CD4-positive, alpha-beta T cell (primary cell): ENCODE measurements around the gene KIAA0319L. TPM values are rescaled to one million over a fixed set of nuclear protein-coding genes. Genes with fewer than 3 reads are reported as not detected.

Source experiments
- ATAC-seq: fragments of 200-7000 bp; cut with Tn5 transposase; one replicate; pipeline ENCODE4 v1.10.0; 2022; ENCODE audit warnings: mild to moderate bottlenecking; ENCODE audit not compliant: poor library complexity
- CTCF ChIA-PET: fragments of 350-600 bp; sonication (Branson Sonifier 250); formaldehyde crosslinking; loops from one replicate; lab custom pipeline; 2021; ENCODE audit warnings: antibody characterized with exemption, inconsistent platforms; lab: Charles Lee
- POLR2A ChIA-PET: fragments of 350-600 bp; sonication (Branson Sonifier 250); formaldehyde crosslinking; loops from one replicate; lab custom pipeline; 2021; ENCODE audit warnings: antibody characterized with exemption, inconsistent platforms; lab: Charles Lee
- DNase-seq, 14 experiments: peaks; one replicate each; pipeline ENCODE4 v3.0.0-alpha.2; 2013 to 2020; ENCODE audit warnings: mixed read lengths in 2 of 14
- H3K27ac ChIP-seq, 2 donors: one replicate each; pipeline versions ENCODE4 v1.5.1 to v1.7.0; 2013; ENCODE audit warnings: low read length in 2 of 2, low read depth in 1 of 2, mild to moderate bottlenecking in 1 of 2
- H3K27me3 ChIP-seq, 2 experiments: 1 replicate in 1 of 2; 2 replicates in 1 of 2; pipeline versions ENCODE4 v1.6.1 to v1.7.0; 2013; ENCODE audit warnings: low read length in 2 of 2, control low read depth in 1 of 2, mild to moderate bottlenecking in 1 of 2, moderate library complexity in 1 of 2; ENCODE audit not compliant: insufficient read depth in 2 of 2, control insufficient read depth in 1 of 2
- H3K36me3 ChIP-seq: one replicate; pipeline ENCODE4 v1.6.1; 2013; ENCODE audit warnings: low read length, control low read depth; ENCODE audit not compliant: insufficient read depth
- H3K4me1 ChIP-seq: one replicate; pipeline ENCODE4 v1.6.1; 2013; ENCODE audit warnings: low read length, control low read depth; ENCODE audit not compliant: insufficient read depth
- H3K4me3 ChIP-seq: one replicate; pipeline ENCODE4 v1.5.1; 2013; ENCODE audit warnings: mild to moderate bottlenecking, low read length, moderate library complexity
- H3K9me3 ChIP-seq, 2 experiments: 1 replicate in 1 of 2; 2 replicates in 1 of 2; pipeline versions ENCODE4 v1.6.1 to v1.7.0; 2013; ENCODE audit warnings: low read length in 2 of 2, mild to moderate bottlenecking in 2 of 2, control low read depth in 1 of 2, moderate library complexity in 1 of 2; ENCODE audit not compliant: control insufficient read depth in 1 of 2, insufficient read depth in 1 of 2
- H3K27ac Mint-ChIP-seq: one replicate; pipeline ENCODE4 v1.8.0; 2020; ENCODE audit warnings: mixed read lengths
- H3K27me3 Mint-ChIP-seq: one replicate; pipeline ENCODE4 v1.8.0; 2021; ENCODE audit warnings: mixed read lengths
- H3K36me3 Mint-ChIP-seq: one replicate; pipeline ENCODE4 v1.8.0; 2021; ENCODE audit warnings: low read depth, mixed read lengths
- H3K4me1 Mint-ChIP-seq: one replicate; pipeline ENCODE4 v1.8.0; 2021; ENCODE audit warnings: low read depth, mixed read lengths
- H3K4me3 Mint-ChIP-seq: one replicate; pipeline ENCODE4 v1.8.0; 2020; ENCODE audit warnings: mild to moderate bottlenecking, mixed read lengths
- H3K9me3 Mint-ChIP-seq: one replicate; pipeline ENCODE4 v1.8.0; 2020; ENCODE audit warnings: mixed read lengths
- CTCF ChIP-seq: fragments of 200-600 bp; IDR thresholded peaks from one replicate; pipeline ENCODE4 v1.8.0; 2022; ENCODE audit warnings: antibody characterized with exemption, mild to moderate bottlenecking
- intact Hi-C, 2 experiments: fragments of 100-400 bp; cut with DNase I in 1 of 2; cut with micrococcal nuclease in 1 of 2; formaldehyde crosslinking; loops; one replicate each; pipeline versions ENCODE4 v1.15.1 to v1.9.0; 2023 to 2025; cut with DNase I, micrococcal nuclease
- total RNA-seq, 174 experiments: library from RNA in 2 of 174; stranded (reverse) in 2 of 174; gene quantifications; one replicate each; pipeline ENCODE4 v1.2.3 and lab custom pipeline; 2021 to 2026

KIAA0319L gene
- total RNA-seq, 2 experiments from 2014 or later = 50.9 to 53.3 TPM

GRCh38 chr1:35447278-35447677 lies 109.9 kb downstream of the KIAA0319L start:
- intact Hi-C loops = no loop called here
- POLR2A ChIA-PET = no interaction called here
- H3K9me3 ChIP-seq = no peaks in the 10 kb centered on the region
- H3K4me3 ChIP-seq = no peak overlapping the region
- ATAC-seq = no peak
- no peak for TF ChIP-seq CTCF
- H3K36me3 Mint-ChIP-seq = peaks cover 29% of the 10 kb centered on the region
- no peak overlapping the region for H3K27ac ChIP-seq
- H3K4me3 Mint-ChIP-seq = no peak overlapping the region
- no peak for DNase-seq
- H3K9me3 Mint-ChIP-seq = no peaks in the 10 kb centered on the region
- H3K4me1 ChIP-seq = peaks cover 21% of the 10 kb centered on the region
- CTCF ChIA-PET = no interaction called here
- H3K27me3 ChIP-seq = no peaks in the 10 kb centered on the region
- peaks cover 69% of the 10 kb centered on the region for H3K36me3 ChIP-seq
- no peaks in the 10 kb centered on the region for H3K27me3 Mint-ChIP-seq
- no peak overlapping the region for H3K27ac Mint-ChIP-seq
- H3K4me1 Mint-ChIP-seq = peaks cover 36% of the 10 kb centered on the region

- DNase-seq (no peak), ATAC-seq (no peak)
- ChIA-PET CTCF (interaction anchor here (2.3 kb wide), 1 partner anchor 120 kb away, joined by 5 read pairs; no protein-coding TSS in a partner anchor), POLR2A (no interaction called here)
- Mint-ChIP-seq H3K4me1 (peaks cover 28% of the 10 kb centered on the region), H3K36me3 (peaks cover 30% of the 10 kb centered on the region), H3K27ac (peak overlapping the region; percentile 64), H3K27me3 (no peaks in the 10 kb centered on the region), H3K9me3 (no peaks in the 10 kb centered on the region), H3K4me3 (no peak overlapping the region)
- H3K4me1 ChIP-seq = peaks cover 9% of the 10 kb centered on the region
- TF ChIP-seq CTCF = no peak
- H3K27me3 ChIP-seq = no peaks in the 10 kb centered on the region
- intact Hi-C loops = no loop called here
- H3K36me3 ChIP-seq = peaks cover 81% of the 10 kb centered on the region
- no peaks in the 10 kb centered on the region for H3K9me3 ChIP-seq
- no peak overlapping the region for H3K27ac ChIP-seq
- H3K4me3 ChIP-seq = no peak overlapping the region
Measured at GRCh38 chr1:35444519-35444774, 112.8 kb downstream of the KIAA0319L start.

- Mint-ChIP-seq H3K36me3 (peaks cover 35% of the 10 kb centered on the region), H3K4me1 (peaks cover 28% of the 10 kb centered on the region), H3K27me3 (no peaks in the 10 kb centered on the region), H3K4me3 (no peak overlapping the region), H3K9me3 (no peaks in the 10 kb centered on the region), H3K27ac (peak overlapping the region; percentile 64)
- POLR2A ChIA-PET = no interaction called here
- H3K9me3 ChIP-seq = no peaks in the 10 kb centered on the region
- no peak for DNase-seq
- no peak overlapping the region for H3K27ac ChIP-seq
- H3K4me3 ChIP-seq = no peak overlapping the region
- TF ChIP-seq CTCF = no peak
- intact Hi-C loops = no loop called here
- no peak for ATAC-seq
- no peaks in the 10 kb centered on the region for H3K27me3 ChIP-seq
- CTCF ChIA-PET = interaction anchor here (2.3 kb wide), 1 partner anchor 121 kb away, joined by 5 read pairs; no protein-coding TSS in a partner anchor
- H3K36me3 ChIP-seq = peaks cover 83% of the 10 kb centered on the region
- H3K4me1 ChIP-seq = peaks cover 9% of the 10 kb centered on the region
Measured at GRCh38 chr1:35443768-35444518, 113.3 kb downstream of the KIAA0319L start.
